Neural crest cell (in vitro differentiated cells): ENCODE measurements around the gene ZNF618. TPM values are rescaled to one million over a fixed set of nuclear protein-coding genes. Genes with fewer than 3 reads are reported as not detected.

Experiments used
- DNase-seq: peaks from one replicate; pipeline ENCODE4 v3.0.0; 2021; ENCODE audit warnings: low read depth, mixed read lengths, low spot score
- H3K27ac Mint-ChIP-seq: one replicate; pipeline ENCODE4 v1.8.0; 2021; ENCODE audit warnings: mild to moderate bottlenecking, mixed read lengths; ENCODE audit not compliant: unreplicated experiment
- H3K27me3 Mint-ChIP-seq: 2 replicates; pipeline ENCODE4 v1.8.0; 2021; ENCODE audit warnings: low read depth, mild to moderate bottlenecking, mixed read lengths
- H3K36me3 Mint-ChIP-seq: 2 replicates; pipeline ENCODE4 v1.8.0; 2021; ENCODE audit warnings: low read depth, mild to moderate bottlenecking, mixed read lengths
- H3K4me1 Mint-ChIP-seq: 2 replicates; pipeline ENCODE4 v1.8.0; 2021; ENCODE audit warnings: mixed read lengths
- H3K4me3 Mint-ChIP-seq: one replicate; pipeline ENCODE4 v1.8.0; 2021; ENCODE audit warnings: mild to moderate bottlenecking, mixed read lengths
- H3K9me3 Mint-ChIP-seq: 2 replicates; pipeline ENCODE4 v1.8.0; 2021; ENCODE audit warnings: mixed read lengths
- total RNA-seq: library from RNA; stranded (reverse); gene quantifications from 2 replicates; pipeline ENCODE4 v1.2.1, GENCODE V29; 2021
- TF ChIP-seq, protein P1 (sequence below): fragments of 200-600 bp; sonication (generic); conservative IDR thresholded peaks from 2 replicates; pipeline ENCODE4 v1.5.0; 2021; ENCODE audit warnings: antibody characterized with exemption, mild to moderate bottlenecking

The ZNF618 gene
- total RNA-seq, 1 donor from 2014 or later, result 60.8 TPM

DNA sequence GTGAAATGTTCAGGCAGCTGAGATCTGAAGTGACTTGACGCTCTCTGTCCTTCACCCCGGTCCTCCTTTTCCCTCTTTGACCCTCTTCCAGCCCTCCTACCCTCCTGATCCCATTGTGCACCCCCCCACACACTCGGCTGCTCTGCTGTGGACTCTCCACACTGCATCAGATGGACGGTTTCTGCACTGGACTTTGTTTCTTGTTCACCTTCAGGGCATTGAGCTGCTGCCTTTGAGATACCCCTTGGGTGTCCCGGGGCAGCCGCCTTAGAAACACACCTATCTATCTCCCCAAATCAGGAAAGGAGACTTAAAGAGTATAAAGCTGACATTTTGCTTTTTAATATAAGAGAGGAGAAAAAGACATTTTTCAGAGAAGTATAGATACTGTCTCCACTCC is 174.5 kb downstream of the ZNF618 start:
- H3K36me3 Mint-ChIP-seq, result peaks cover 39% of the 10 kb centered on the region

DNA sequence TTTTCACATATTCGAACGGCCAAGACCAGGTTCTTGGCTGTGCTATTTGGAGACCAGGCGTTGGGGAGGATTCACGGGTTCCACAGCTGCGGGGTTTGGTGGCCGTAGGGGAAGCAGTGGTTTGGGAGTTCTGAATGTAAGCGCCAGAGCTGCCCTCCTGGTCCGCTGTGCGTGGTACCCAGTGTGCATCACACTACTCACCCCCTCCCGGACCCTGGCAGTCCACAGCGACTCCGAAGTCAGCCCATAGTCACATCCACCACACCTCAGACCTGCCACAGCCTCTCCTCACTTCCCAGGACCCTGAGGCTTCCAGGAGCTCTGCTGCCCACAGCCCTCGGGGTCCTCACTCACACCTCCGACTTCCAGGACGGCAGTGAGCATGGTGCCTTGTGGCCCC is 175.2 kb downstream of the ZNF618 start:
- H3K36me3 Mint-ChIP-seq, result peaks cover 37% of the 10 kb centered on the region
- H3K4me3 Mint-ChIP-seq, result no peak overlapping the region
- H3K27me3 Mint-ChIP-seq, result no peaks in the 10 kb centered on the region
- no peak for DNase-seq
- no peaks in the 10 kb centered on the region for H3K4me1 Mint-ChIP-seq
- TF ChIP-seq, protein P1, sequence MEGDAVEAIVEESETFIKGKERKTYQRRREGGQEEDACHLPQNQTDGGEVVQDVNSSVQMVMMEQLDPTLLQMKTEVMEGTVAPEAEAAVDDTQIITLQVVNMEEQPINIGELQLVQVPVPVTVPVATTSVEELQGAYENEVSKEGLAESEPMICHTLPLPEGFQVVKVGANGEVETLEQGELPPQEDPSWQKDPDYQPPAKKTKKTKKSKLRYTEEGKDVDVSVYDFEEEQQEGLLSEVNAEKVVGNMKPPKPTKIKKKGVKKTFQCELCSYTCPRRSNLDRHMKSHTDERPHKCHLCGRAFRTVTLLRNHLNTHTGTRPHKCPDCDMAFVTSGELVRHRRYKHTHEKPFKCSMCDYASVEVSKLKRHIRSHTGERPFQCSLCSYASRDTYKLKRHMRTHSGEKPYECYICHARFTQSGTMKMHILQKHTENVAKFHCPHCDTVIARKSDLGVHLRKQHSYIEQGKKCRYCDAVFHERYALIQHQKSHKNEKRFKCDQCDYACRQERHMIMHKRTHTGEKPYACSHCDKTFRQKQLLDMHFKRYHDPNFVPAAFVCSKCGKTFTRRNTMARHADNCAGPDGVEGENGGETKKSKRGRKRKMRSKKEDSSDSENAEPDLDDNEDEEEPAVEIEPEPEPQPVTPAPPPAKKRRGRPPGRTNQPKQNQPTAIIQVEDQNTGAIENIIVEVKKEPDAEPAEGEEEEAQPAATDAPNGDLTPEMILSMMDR, result no peak
- H3K9me3 Mint-ChIP-seq, result no peaks in the 10 kb centered on the region
- no peak overlapping the region for H3K27ac Mint-ChIP-seq

More for the DNA sequence above, 174.5 kb downstream of the ZNF618 start:
- no peak for DNase-seq
- no peak overlapping the region for H3K27ac Mint-ChIP-seq
- H3K4me1 Mint-ChIP-seq, result no peaks in the 10 kb centered on the region
- H3K9me3 Mint-ChIP-seq, result no peaks in the 10 kb centered on the region
- no peaks in the 10 kb centered on the region for H3K27me3 Mint-ChIP-seq
- H3K4me3 Mint-ChIP-seq, result no peak overlapping the region
- TF ChIP-seq, protein P1, result no peak

DNA sequence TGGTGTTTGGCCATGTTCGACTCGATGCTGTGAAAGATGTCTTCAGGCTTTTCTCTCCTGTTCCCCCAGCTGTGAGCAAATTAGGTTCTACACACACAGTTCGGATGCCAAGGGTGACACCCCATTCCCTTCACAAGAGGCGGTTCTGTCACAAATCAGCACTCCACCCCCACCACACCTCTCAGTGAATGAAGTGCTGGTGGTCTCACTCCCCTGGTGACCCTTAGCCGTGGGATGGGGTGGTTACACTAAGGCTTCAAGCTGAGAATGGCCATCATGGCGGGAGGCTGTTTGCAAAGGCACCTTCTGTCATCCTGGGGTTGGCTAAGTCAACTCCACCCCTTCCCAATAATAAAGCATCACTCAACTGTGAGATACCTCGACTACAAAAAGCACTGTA is 175.6 kb downstream of the ZNF618 start:
- no peak for DNase-seq
- Mint-ChIP-seq H3K9me3 (no peaks in the 10 kb centered on the region), H3K27ac (no peak overlapping the region), H3K4me3 (no peak overlapping the region), H3K27me3 (no peaks in the 10 kb centered on the region), H3K36me3 (peaks cover 36% of the 10 kb centered on the region), H3K4me1 (no peaks in the 10 kb centered on the region)
- TF ChIP-seq, protein P1, result no peak

DNA sequence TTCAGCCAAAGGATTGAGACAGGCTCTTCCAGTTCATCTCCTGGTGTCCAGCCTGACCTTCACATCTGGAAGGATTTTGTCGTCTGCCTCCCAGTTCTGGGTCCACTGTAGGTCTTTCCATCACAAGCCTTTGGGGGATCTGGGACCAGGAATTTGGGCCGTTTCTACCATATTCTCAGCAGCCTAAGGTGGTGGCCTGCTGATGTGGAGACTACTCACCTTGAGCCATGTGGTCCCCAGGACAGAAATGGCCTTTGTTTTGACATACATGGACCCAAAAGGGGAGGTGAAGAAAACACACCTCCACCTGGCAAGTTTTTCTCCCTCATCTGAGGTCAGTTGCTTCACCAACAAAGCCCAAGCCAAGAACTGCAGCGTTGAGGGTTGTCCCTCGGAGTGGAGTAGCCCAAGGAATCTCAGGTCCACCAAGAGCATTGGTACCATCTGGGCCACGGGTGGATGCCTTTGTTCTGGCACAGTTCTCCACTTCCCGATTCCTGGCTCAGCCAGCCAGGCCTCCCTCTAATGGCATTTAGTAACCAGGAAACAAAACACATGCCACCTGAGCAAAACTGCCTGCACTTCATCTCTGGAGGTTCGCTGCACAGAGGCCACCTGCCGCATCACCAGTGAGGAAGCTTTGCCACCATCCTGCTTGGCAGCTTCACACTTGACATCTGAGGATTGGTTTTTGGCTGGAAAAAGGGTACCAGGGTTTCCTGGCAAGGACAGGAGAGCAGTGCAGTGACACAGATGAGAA is 177.3 kb downstream of the ZNF618 start:
- peaks cover 30% of the 10 kb centered on the region for H3K36me3 Mint-ChIP-seq
- DNase-seq, result no peak

DNA sequence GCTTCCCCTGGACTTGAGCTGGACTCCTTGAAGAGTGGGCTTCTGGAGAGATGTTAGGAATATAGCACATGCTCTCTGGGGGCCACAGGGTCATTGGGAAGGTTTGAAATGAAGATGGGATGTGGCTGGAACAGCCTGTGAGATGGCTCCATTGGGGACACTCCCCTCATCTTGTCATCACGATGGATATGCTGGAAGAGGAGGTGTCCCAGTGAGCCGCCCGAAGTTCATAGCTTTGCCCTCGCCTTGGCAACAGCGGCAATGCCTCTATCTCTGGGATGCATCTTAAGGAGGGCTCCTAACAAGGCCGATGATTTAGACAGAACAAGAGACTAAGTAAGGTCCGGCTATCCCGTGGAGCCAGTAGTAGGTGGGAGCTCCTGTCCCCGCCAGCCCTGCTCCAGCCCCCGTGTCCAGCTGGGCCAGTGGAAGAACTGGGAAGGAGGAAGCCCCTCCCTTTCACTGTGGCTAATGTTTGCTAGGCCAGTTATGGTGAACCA is 178.1 kb downstream of the ZNF618 start:
- no peaks in the 10 kb centered on the region for H3K4me1 Mint-ChIP-seq
- H3K27me3 Mint-ChIP-seq, result no peaks in the 10 kb centered on the region
- DNase-seq, result no peak
- TF ChIP-seq, protein P1, result no peak
- H3K4me3 Mint-ChIP-seq, result no peak overlapping the region
- peaks cover 2% of the 10 kb centered on the region for H3K9me3 Mint-ChIP-seq
- H3K27ac Mint-ChIP-seq, result no peak overlapping the region
- peaks cover 28% of the 10 kb centered on the region for H3K36me3 Mint-ChIP-seq

More for the DNA sequence above, 177.3 kb downstream of the ZNF618 start:
- Mint-ChIP-seq H3K27ac (no peak overlapping the region), H3K4me3 (no peak overlapping the region), H3K4me1 (no peaks in the 10 kb centered on the region), H3K9me3 (peaks cover 2% of the 10 kb centered on the region), H3K27me3 (no peaks in the 10 kb centered on the region)
- TF ChIP-seq, protein P1, result no peak
